PFSK-1 (cell line): ENCODE results near the gene NPHS1.

Experiments used
- FOXP2 ChIP-seq: optimal IDR thresholded peaks from 2 replicates; pipeline ENCODE3; 2011; ENCODE audit warnings: borderline replicate concordance, control low read depth, inconsistent platforms; ENCODE audit not compliant: insufficient read depth; ENCODE audit errors: extremely low read length, extremely low read depth
- POLR2AphosphoS5 ChIP-seq: IDR thresholded peaks from 2 replicates; pipeline ENCODE4 v1.6.1; 2012; ENCODE audit warnings: low read depth, mild to moderate bottlenecking, control low read depth, low read length, moderate library complexity
- SIN3A ChIP-seq: IDR thresholded peaks from 2 replicates; pipeline ENCODE4 v1.6.1; 2012; ENCODE audit warnings: mild to moderate bottlenecking, low read length, moderate library complexity, borderline replicate concordance; ENCODE audit not compliant: insufficient read depth
- TAF1 ChIP-seq: IDR thresholded peaks from 2 replicates; pipeline ENCODE4 v1.6.1; 2012; ENCODE audit warnings: low read length, control low read depth, borderline replicate concordance; ENCODE audit not compliant: insufficient read depth
- TF ChIP-seq, protein P1 (sequence below), 2 experiments: IDR thresholded peaks; 2 replicates each; pipeline versions ENCODE4 v1.6.1 to v1.8.0; 2011 to 2012; ENCODE audit warnings: low read depth in 2 of 2, low read length in 2 of 2, control low read depth in 1 of 2, inconsistent platforms in 1 of 2, mild to moderate bottlenecking in 1 of 2, moderate library complexity in 1 of 2; ENCODE audit not compliant: insufficient read depth in 1 of 2

The NPHS1 gene

DNA sequence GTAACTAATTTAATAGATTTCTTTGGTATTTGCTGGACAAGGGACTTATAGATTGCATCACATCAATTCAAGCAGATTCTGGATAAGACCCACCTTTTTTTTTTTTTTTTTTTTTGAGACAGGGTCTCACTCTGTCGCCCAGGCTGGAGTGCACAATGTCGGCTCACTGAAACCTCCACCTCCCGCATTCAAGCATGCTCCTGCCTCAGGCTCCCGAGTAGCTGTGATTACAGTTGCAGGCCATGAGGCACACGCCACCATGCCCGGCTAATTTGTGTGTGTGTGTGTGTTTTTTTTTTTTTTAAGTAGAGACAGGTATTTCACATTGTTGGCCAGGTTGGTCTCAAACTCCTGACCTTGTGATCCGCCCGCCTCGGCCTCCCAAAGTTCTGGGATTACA, 35.5 kb downstream of the NPHS1 start:
- TF ChIP-seq FOXP2 (no peak), SIN3A (no peak), POLR2AphosphoS5 (no peak), TAF1 (no peak)
- TF ChIP-seq, protein P1, sequence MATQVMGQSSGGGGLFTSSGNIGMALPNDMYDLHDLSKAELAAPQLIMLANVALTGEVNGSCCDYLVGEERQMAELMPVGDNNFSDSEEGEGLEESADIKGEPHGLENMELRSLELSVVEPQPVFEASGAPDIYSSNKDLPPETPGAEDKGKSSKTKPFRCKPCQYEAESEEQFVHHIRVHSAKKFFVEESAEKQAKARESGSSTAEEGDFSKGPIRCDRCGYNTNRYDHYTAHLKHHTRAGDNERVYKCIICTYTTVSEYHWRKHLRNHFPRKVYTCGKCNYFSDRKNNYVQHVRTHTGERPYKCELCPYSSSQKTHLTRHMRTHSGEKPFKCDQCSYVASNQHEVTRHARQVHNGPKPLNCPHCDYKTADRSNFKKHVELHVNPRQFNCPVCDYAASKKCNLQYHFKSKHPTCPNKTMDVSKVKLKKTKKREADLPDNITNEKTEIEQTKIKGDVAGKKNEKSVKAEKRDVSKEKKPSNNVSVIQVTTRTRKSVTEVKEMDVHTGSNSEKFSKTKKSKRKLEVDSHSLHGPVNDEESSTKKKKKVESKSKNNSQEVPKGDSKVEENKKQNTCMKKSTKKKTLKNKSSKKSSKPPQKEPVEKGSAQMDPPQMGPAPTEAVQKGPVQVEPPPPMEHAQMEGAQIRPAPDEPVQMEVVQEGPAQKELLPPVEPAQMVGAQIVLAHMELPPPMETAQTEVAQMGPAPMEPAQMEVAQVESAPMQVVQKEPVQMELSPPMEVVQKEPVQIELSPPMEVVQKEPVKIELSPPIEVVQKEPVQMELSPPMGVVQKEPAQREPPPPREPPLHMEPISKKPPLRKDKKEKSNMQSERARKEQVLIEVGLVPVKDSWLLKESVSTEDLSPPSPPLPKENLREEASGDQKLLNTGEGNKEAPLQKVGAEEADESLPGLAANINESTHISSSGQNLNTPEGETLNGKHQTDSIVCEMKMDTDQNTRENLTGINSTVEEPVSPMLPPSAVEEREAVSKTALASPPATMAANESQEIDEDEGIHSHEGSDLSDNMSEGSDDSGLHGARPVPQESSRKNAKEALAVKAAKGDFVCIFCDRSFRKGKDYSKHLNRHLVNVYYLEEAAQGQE (IDR thresholded peaks at IDR 0.05; ENCODE audit: insufficient read depth in 1 of 2, low read depth in 2 of 2, low read length in 2 of 2), result no peak

- TF ChIP-seq SIN3A, result no peak
- no peak for TF ChIP-seq POLR2AphosphoS5
Observed at GRCh38 chr19:35816262-35816661, 36.0 kb downstream of the NPHS1 start.

- TF ChIP-seq POLR2AphosphoS5 (no peak), FOXP2 (no peak), SIN3A (no peak), TAF1 (no peak)
- TF ChIP-seq, protein P1 (IDR thresholded peaks at IDR 0.05; ENCODE audit: insufficient read depth in 1 of 2, low read depth in 2 of 2, low read length in 2 of 2), result no peak
Observed at GRCh38 chr19:35813043-35813890, 39.0 kb downstream of the NPHS1 start.

DNA sequence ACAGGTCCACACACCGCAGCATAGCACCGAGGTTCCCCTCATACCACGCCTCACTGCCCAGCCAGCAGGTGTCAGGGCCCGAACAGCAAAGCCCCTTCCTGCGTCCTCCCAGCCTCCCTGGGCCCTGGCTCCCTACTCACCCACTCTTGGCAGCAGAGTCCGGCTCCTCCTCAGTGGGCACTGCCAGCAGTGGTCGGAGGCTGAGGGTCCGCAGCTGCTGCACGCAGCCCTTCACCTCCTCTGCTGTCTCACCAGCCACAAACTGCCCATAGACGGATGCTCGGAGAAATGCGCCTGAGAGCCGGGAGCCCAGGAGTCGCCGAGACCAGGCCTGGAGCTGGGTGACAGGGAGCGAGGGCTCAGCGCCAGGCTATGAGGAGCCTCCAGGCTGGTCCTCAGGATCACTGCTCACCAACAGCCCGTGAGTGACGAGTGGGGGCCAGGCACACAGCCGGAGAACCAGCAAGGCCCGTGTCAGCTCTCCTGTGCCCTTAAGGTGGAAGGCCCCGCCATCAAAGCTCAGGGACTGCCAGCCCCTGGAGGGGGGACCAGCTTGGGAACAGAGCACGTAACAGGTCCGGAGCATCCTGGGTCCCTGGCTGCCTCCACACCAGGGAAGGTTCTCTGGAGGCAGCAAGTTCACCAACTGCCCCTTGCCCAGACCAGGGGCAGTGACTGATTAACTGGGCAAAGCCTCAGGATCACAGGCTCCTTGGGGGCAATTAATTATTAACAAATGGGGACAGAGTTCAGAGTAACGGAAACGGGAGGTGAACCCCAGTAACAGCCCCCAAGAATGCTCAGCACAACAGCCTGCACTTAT, 39.9 kb downstream of the NPHS1 start, which contains the start of gene PRODH2:
PRODH2 (minus strand) TSS at position 626 of the 823 bp plus-strand sequence; CDS start at position 586, 40 bp downstream.
- no peak for TF ChIP-seq TAF1
- no peak for TF ChIP-seq POLR2AphosphoS5
- TF ChIP-seq FOXP2, result no peak
- no peak for TF ChIP-seq SIN3A
- TF ChIP-seq, protein P1 (IDR thresholded peaks at IDR 0.05; ENCODE audit: insufficient read depth in 1 of 2, low read depth in 2 of 2, low read length in 2 of 2), result no peak

DNA sequence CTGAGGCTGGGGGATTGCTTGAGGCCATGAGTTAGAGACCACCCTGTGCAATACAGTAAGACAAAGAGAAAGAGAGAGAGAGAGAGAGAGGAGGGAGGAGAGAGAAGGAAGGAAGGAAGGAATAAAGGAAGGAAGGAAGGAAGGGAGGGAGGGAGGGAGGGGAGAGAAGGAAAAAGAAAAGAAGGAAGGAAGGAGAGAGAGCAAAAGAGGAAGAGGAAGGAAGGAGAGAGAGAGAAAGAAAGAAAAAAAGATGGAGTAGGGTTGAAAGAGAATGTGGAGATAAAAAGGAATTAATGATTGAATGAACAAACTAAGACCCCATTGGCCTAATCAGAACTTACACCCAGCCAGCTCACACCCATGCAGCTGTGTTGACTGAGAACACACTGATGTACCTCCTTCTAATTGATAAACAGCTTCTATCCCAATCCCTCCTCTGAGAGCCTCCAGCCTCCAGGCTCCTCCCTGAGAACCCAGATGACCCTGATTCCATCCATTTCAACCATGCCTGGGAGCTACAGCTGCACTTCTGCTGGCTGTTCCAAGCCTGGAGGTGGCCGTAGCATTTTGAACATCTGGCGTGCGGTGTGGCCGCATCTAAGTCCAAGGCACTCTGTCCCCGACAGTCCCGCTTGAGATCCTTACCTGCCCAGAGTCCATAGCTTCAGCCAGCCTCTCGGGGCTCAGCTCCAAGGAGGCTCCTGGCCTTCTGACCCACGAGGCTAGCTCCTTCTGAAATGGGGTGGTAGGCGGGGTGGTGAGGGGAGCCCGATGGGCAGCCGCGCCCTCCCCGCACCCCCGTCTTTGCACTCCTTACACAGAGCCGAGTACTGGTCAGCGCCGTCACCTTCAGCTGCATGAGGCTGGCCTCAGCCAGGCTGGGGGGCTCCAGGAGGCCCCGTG, 40.7 kb downstream of the NPHS1 start:
- no peak for TF ChIP-seq POLR2AphosphoS5
- no peak for TF ChIP-seq TAF1
- TF ChIP-seq, protein P1 (IDR thresholded peaks at IDR 0.05; ENCODE audit: insufficient read depth in 1 of 2, low read depth in 2 of 2, low read length in 2 of 2), result no peak
- TF ChIP-seq SIN3A, result no peak
- no peak for TF ChIP-seq FOXP2
